ENCODE data around the gene COA3.

The COA3 gene

GRCh38 chr17:42818379-42818778 lies 19.9 kb upstream of the COA3 start:
- in situ Hi-C loops (cut with HindIII; ENCODE audit: low sequenced_read_pairs): no loop called here
- H3K4me3 ChIP-seq (ENCODE audit: low read depth, low read length): no peak overlapping the region
- DNase-seq (ENCODE audit: low read depth): no peak
- no peak for TF ChIP-seq CTCF (IDR thresholded peaks at IDR 0.05; ENCODE audit: low read depth, low read length, missing control alignments)

DNA sequence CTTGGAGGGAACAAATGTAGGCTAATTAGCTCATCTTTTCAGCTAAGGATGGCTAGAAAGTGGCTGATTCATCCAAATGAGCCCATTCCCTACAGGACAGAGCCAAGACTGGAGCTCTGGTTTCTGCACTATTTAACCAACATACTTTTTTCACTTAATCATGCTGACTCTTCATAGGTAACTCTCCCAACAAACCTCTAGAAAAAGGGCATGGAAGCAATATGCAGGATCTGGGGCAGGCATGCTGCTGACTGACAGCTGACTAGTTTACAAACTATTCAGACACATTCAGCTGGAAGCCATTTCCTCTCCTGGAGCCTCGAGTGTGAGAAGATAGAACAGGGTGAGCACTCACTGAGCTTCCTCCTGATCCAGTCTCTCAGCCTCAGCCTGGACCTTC lies 19.4 kb upstream of the COA3 start:
- no peak for DNase-seq (ENCODE audit: low read depth)
- TF ChIP-seq CTCF (IDR thresholded peaks at IDR 0.05; ENCODE audit: low read depth, low read length, missing control alignments): no peak
- in situ Hi-C loops (cut with HindIII; ENCODE audit: low sequenced_read_pairs): no loop called here
- no peak overlapping the region for H3K4me3 ChIP-seq (ENCODE audit: low read depth, low read length)

DNA sequence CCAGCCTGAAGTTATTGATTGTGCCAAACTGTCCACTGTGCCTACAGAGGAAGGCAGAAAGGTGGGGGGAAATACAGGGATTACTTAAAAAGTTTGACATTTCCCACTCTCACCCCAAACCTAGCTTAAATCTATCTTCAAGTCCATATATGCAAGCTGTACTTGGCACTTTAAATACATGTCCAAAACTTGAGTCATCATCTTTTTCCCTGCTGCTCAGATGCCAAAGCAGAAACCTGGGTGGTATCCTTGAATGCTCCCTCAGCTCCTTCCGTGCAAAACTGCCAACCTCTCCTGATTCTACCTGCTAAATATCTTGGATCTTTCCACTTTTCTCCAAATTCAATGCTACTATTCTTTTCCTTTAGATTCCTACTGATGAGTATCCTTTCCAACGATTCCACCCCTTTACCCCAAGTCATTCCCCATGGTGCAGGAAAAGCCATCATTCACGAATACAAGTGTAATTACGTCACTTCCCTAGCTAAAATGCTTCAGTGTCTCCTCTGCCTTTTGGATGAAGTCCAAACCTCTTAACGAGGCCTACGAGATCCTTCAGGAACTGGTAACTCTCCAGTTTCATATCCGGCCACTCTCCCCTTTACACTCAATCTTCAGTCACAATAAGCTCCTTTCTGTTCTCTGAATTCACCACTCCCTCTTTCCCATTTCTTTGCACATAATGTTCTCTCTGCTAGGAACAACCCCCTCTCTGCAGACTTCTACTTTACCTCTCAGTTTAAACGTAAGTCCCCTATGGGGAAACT lies 16.3 kb upstream of the COA3 start:
- peak; percentile 73 for DNase-seq (ENCODE audit: low read depth)
- H3K4me3 ChIP-seq (ENCODE audit: low read depth, low read length): no peak overlapping the region
- TF ChIP-seq CTCF (IDR thresholded peaks at IDR 0.05; ENCODE audit: low read depth, low read length, missing control alignments): no peak
- in situ Hi-C loops (cut with HindIII; ENCODE audit: low sequenced_read_pairs): no loop called here

DNA sequence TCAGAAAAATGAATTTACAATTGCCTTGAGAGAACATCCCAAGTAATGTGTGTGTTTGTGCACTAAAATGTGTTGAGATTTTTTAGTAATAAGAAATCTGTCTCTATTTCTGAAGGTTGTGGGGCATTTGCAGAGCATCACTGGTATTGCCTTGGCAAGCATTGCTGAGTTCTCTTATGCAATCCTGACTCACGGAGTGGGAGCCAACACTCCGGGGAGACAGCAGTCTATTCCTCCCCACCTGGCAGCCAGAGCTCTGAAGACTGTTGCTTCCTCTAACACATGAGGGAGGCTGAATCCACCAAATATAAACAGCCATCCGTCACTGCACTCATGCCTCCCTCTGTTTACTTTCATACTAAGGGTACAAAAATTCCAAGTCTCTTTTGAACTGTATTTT lies 10.7 kb upstream of the COA3 start:
- TF ChIP-seq CTCF (IDR thresholded peaks at IDR 0.05; ENCODE audit: low read depth, low read length, missing control alignments): no peak
- H3K4me3 ChIP-seq (ENCODE audit: low read depth, low read length): no peak overlapping the region
- in situ Hi-C loops (cut with HindIII; ENCODE audit: low sequenced_read_pairs): no loop called here
- peak; percentile 50 for DNase-seq (ENCODE audit: low read depth)

DNA sequence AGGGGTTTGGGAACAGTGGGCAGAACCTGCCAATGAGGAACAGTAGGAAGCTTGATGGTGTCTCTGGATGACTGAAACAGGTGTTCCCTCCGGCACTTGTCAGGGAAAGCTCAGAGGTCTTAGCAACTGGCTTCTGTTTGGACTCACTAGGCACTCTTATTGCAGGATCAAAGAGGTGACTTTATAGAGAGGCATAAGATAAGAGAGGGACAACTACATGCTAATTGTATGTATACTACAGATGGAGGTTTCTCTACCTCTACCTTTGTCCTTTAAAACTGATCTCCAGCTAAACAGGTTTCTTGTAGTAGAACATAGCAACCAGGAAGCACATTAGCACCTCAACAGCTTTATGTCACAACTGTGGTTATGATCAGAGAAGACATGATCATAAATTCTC lies 7.7 kb upstream of the COA3 start:
- TF ChIP-seq CTCF (IDR thresholded peaks at IDR 0.05; ENCODE audit: low read depth, low read length, missing control alignments): no peak
- DNase-seq (ENCODE audit: low read depth): no peak
- in situ Hi-C loops (cut with HindIII; ENCODE audit: low sequenced_read_pairs): no loop called here
- no peak overlapping the region for H3K4me3 ChIP-seq (ENCODE audit: low read depth, low read length)

- DNase-seq (ENCODE audit: low read depth): no peak
- no peak overlapping the region for H3K4me3 ChIP-seq (ENCODE audit: low read depth, low read length)
- in situ Hi-C loops (cut with HindIII; ENCODE audit: low sequenced_read_pairs): no loop called here
- no peak for TF ChIP-seq CTCF (IDR thresholded peaks at IDR 0.05; ENCODE audit: low read depth, low read length, missing control alignments)
These were observed 6.4 kb upstream of the COA3 start for GRCh38 chr17:42804918-42805367.
